ENCODE results near the gene NKX2-4. TPM values are rescaled to one million over a fixed set of nuclear protein-coding genes. Genes with fewer than 3 reads are reported as not detected.

NKX2-4 gene
- polyA plus RNA-seq, 2 donors, result not detected

DNA sequence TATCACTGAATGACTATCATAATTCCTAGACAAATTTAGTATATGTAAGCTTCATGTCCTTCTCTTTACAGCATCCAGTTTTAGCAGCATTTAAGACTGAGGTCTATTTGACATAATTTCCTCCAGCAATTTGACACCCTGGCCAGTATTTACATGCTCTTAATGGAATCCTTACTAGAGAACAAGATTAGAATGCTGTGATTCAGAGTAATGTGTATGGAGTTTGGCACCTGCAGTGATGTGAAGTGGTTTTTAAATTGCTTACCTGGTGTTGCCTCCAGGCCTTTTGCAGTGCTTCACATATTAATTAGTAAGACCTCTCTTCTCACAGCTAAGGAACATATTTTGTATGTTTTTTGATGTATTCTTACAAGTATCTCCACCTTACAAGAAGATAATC lies 9.8 kb downstream of the NKX2-4 start:
- H3K27ac ChIP-seq (ENCODE audit: low read depth in 2 of 2, low read length in 1 of 2), result no peak overlapping the region
- no peaks in the 10 kb centered on the region for H3K27me3 ChIP-seq (ENCODE audit: control insufficient read depth in 1 of 2, insufficient read depth in 2 of 2, low read length in 2 of 2)
- H3K4me3 ChIP-seq (ENCODE audit: low read depth in 1 of 2, low read length in 2 of 2), result no peak overlapping the region
- no peaks in the 10 kb centered on the region for H3K9me3 ChIP-seq (ENCODE audit: control insufficient read depth in 2 of 2, insufficient read depth in 1 of 2, low read depth in 1 of 2, low read length in 1 of 2)
- peaks cover 1 to 3% of the 10 kb centered on the region in 2 donors for H3K36me3 ChIP-seq (ENCODE audit: control insufficient read depth in 2 of 2, insufficient read depth in 2 of 2, low read length in 1 of 2)
- no peaks in the 10 kb centered on the region for H3K4me1 ChIP-seq (ENCODE audit: control insufficient read depth in 2 of 2, insufficient read depth in 2 of 2, low read length in 1 of 2)

DNA sequence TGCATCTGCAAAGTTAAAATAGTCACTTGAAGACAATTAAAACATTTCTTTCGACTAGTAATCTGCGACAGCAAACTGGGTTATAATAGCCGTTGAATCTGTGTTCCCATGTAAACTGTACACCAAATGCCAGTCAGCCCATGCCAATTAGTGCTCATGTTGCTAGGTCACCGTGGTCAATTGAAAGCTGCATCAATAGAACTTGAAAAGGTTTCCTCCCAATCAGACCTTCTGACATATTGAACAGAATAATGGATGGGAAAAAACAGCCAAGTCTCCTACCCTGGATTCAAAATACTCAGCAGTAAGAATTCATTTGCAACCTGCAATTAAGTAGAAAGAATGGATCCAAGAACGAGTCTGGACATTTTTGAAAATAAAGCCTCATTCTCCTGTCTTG lies 11.2 kb downstream of the NKX2-4 start:
- Histone ChIP-seq H3K9me3 (ENCODE audit: control insufficient read depth in 2 of 2, insufficient read depth in 1 of 2, low read depth in 1 of 2, low read length in 1 of 2) (no peaks in the 10 kb centered on the region), H3K36me3 (ENCODE audit: control insufficient read depth in 2 of 2, insufficient read depth in 2 of 2, low read length in 1 of 2) (peaks cover 3 to 4% of the 10 kb centered on the region in 2 donors), H3K27me3 (ENCODE audit: control insufficient read depth in 1 of 2, insufficient read depth in 2 of 2, low read length in 2 of 2) (no peaks in the 10 kb centered on the region), H3K27ac (ENCODE audit: low read depth in 2 of 2, low read length in 1 of 2) (no peak overlapping the region), H3K4me1 (ENCODE audit: control insufficient read depth in 2 of 2, insufficient read depth in 2 of 2, low read length in 1 of 2) (no peaks in the 10 kb centered on the region), H3K4me3 (ENCODE audit: low read depth in 1 of 2, low read length in 2 of 2) (no peak overlapping the region)
- WGBS, 2 donors, result 95 to 96% methylated on average over 5 of the region's 5 CpGs

DNA sequence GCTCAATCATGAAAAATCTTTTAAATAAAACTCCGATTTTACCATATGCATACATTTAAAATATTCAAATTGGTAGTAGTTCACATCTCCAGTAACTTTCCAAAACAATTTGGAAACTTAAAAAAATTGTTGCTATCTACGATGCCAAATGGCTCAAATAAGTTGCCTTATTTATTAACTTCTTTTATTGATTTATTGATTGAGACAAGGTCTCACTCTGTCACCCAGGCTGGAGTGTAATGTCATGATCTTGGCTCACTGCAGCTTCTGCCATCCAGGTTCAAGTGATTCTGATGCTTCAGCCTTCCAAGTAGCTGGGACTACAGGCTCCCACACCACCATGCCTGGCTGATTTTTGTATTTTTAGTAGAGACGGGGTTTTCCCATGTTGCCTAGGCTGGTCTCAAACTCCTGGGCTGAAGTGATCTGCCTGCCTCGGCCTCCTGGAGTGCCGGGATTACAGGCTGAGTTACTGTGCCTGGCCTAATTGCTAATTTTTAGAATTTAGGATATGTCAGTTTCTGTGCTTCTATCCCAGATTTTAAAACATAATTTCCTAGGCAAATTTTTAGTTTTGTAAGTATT lies 12.9 kb downstream of the NKX2-4 start:
- Histone ChIP-seq H3K27ac (ENCODE audit: low read depth in 2 of 2, low read length in 1 of 2) (no peak overlapping the region), H3K36me3 (ENCODE audit: control insufficient read depth in 2 of 2, insufficient read depth in 2 of 2, low read length in 1 of 2) (peaks cover 4 to 6% of the 10 kb centered on the region in 2 donors), H3K4me1 (ENCODE audit: control insufficient read depth in 2 of 2, insufficient read depth in 2 of 2, low read length in 1 of 2) (no peaks in the 10 kb centered on the region), H3K9me3 (ENCODE audit: control insufficient read depth in 2 of 2, insufficient read depth in 1 of 2, low read depth in 1 of 2, low read length in 1 of 2) (no peaks in the 10 kb centered on the region), H3K27me3 (ENCODE audit: control insufficient read depth in 1 of 2, insufficient read depth in 2 of 2, low read length in 2 of 2) (no peaks in the 10 kb centered on the region), H3K4me3 (ENCODE audit: low read depth in 1 of 2, low read length in 2 of 2) (no peak overlapping the region)
- 95 to 96% methylated on average over 5 of the region's 5 CpGs for WGBS, 2 donors

DNA sequence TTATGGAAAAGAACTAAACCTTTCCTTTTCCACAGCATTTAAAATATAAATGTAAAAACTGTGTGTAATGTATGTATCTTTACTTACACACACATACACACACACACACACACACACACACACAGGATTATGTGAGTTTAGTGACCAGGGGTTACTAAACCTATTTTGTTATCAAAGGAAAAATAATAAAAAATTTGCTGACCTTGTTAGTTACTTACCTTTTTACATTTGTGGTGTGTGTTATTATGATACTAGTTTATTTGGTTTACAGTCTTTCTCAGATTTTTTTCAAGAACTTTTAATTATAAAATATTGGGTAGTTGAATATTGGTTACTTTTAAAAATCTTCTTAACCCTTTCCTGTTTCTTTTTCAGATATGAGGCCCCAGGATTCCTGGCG lies 15.7 kb downstream of the NKX2-4 start:
- whole genome bisulfite sequencing, 2 donors, result 97 to 100% methylated on average over 1 of the region's 1 CpG

DNA sequence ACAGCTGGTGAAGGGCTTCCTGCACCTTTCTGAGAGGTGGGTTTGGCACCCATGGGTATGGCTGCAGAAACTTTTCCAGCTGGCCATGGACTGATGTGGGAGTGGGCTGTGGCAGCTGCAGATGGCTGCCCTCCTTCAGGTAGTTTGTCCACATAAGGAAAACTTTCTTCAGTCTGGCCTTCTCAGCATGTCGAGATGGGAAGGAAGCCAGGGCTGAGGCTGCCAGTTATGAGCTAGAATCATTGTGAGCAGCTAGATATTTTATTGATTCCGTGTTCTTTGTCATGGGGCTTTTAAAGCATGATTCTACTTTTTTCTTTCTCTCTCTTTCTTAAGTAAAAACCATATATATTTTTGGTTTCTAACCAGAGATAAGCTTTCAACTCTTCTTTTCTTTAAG lies 16.6 kb downstream of the NKX2-4 start:
- Histone ChIP-seq H3K9me3 (ENCODE audit: control insufficient read depth in 2 of 2, insufficient read depth in 1 of 2, low read depth in 1 of 2, low read length in 1 of 2) (no peaks in the 10 kb centered on the region), H3K4me1 (ENCODE audit: control insufficient read depth in 2 of 2, insufficient read depth in 2 of 2, low read length in 1 of 2) (no peaks in the 10 kb centered on the region), H3K4me3 (ENCODE audit: low read depth in 1 of 2, low read length in 2 of 2) (no peak overlapping the region), H3K27me3 (ENCODE audit: control insufficient read depth in 1 of 2, insufficient read depth in 2 of 2, low read length in 2 of 2) (no peaks in the 10 kb centered on the region), H3K27ac (ENCODE audit: low read depth in 2 of 2, low read length in 1 of 2) (no peak overlapping the region), H3K36me3 (ENCODE audit: control insufficient read depth in 2 of 2, insufficient read depth in 2 of 2, low read length in 1 of 2) (peaks cover 4 to 8% of the 10 kb centered on the region in 2 donors)
- 78 to 86% methylated on average over 2 of the region's 2 CpGs for WGBS, 2 donors

More for the DNA sequence above, 15.7 kb downstream of the NKX2-4 start:
- Histone ChIP-seq H3K27me3 (ENCODE audit: control insufficient read depth in 1 of 2, insufficient read depth in 2 of 2, low read length in 2 of 2) (no peaks in the 10 kb centered on the region), H3K4me1 (ENCODE audit: control insufficient read depth in 2 of 2, insufficient read depth in 2 of 2, low read length in 1 of 2) (no peaks in the 10 kb centered on the region), H3K4me3 (ENCODE audit: low read depth in 1 of 2, low read length in 2 of 2) (no peak overlapping the region), H3K27ac (ENCODE audit: low read depth in 2 of 2, low read length in 1 of 2) (no peak overlapping the region), H3K9me3 (ENCODE audit: control insufficient read depth in 2 of 2, insufficient read depth in 1 of 2, low read depth in 1 of 2, low read length in 1 of 2) (no peaks in the 10 kb centered on the region), H3K36me3 (ENCODE audit: control insufficient read depth in 2 of 2, insufficient read depth in 2 of 2, low read length in 1 of 2) (peaks cover 4 to 6% of the 10 kb centered on the region in 2 donors)

DNA sequence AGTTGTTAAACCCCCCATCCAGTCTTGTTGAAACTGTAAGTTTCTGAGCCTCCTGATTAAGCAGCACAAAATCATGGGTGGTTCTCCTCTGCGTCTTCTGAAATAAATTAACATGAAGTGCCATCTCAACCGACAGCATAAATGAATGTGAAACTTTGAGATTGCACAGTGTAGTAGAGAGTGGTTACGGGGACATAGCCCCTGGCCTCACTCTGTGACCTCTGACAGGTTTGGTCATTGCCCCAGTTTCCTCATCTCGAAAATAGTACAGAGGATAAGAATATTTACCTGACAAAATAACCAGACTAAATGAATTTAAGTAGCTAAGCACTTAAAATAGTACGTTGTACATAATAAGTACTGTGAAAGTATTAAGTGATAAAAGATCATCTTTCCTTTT lies 19.1 kb downstream of the NKX2-4 start:
- Histone ChIP-seq H3K36me3 (ENCODE audit: control insufficient read depth in 2 of 2, insufficient read depth in 2 of 2, low read length in 1 of 2) (peaks cover 4 to 8% of the 10 kb centered on the region in 2 donors), H3K9me3 (ENCODE audit: control insufficient read depth in 2 of 2, insufficient read depth in 1 of 2, low read depth in 1 of 2, low read length in 1 of 2) (no peaks in the 10 kb centered on the region), H3K4me3 (ENCODE audit: low read depth in 1 of 2, low read length in 2 of 2) (no peak overlapping the region), H3K4me1 (ENCODE audit: control insufficient read depth in 2 of 2, insufficient read depth in 2 of 2, low read length in 1 of 2) (no peaks in the 10 kb centered on the region), H3K27me3 (ENCODE audit: control insufficient read depth in 1 of 2, insufficient read depth in 2 of 2, low read length in 2 of 2) (no peaks in the 10 kb centered on the region), H3K27ac (ENCODE audit: low read depth in 2 of 2, low read length in 1 of 2) (no peak overlapping the region)
- 92 to 95% methylated on average over 5 of the region's 5 CpGs for WGBS, 2 donors

DNA sequence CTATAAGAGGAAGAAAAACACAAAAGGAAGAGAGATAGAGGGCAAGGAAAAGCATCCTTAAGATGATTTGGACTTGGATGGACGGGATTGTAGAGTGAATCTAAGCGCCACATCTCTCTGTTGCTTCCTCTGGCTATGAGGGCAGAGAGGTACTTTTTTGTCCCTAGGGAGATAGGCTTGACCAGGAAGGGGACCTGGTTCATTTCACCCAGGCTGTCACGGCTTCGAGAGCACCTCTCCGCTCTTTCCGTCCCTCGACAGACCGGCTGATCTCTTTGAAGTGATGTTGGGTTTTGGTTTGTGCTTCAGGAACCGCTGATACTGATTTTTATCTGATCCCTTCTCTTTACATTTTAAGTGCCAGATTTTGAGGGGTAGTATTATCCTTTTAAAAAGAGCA lies 19.6 kb downstream of the NKX2-4 start:
- Histone ChIP-seq H3K36me3 (ENCODE audit: control insufficient read depth in 2 of 2, insufficient read depth in 2 of 2, low read length in 1 of 2) (peaks cover 4 to 8% of the 10 kb centered on the region in 2 donors), H3K27ac (ENCODE audit: low read depth in 2 of 2, low read length in 1 of 2) (no peak overlapping the region), H3K4me1 (ENCODE audit: control insufficient read depth in 2 of 2, insufficient read depth in 2 of 2, low read length in 1 of 2) (no peaks in the 10 kb centered on the region), H3K27me3 (ENCODE audit: control insufficient read depth in 1 of 2, insufficient read depth in 2 of 2, low read length in 2 of 2) (no peaks in the 10 kb centered on the region), H3K4me3 (ENCODE audit: low read depth in 1 of 2, low read length in 2 of 2) (no peak overlapping the region), H3K9me3 (ENCODE audit: control insufficient read depth in 2 of 2, insufficient read depth in 1 of 2, low read depth in 1 of 2, low read length in 1 of 2) (no peaks in the 10 kb centered on the region)
- 96% methylated on average over 9 of the region's 9 CpGs for whole genome bisulfite sequencing, 2 donors

DNA sequence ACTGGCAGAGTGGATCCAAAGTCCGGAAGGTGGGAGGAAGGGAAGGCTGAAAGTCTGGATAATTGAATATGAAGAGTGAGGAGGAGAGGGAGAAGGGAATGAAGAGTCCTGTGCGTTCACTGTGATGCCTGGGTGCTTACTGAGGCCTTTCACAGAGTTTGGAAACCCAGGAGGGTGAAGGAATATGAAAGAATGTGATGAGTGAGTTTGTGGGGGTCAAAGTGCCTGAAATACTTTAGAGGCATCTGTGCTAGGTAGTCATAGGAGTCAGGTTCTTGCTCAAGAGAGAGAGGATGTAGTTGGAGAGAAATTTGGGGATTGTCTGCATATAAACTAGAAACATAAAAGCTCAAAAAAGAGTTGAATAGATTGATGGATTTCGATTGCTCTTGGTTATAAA lies 20.7 kb downstream of the NKX2-4 start:
- H3K27me3 ChIP-seq (ENCODE audit: control insufficient read depth in 1 of 2, insufficient read depth in 2 of 2, low read length in 2 of 2), result no peaks in the 10 kb centered on the region
- H3K4me3 ChIP-seq (ENCODE audit: low read depth in 1 of 2, low read length in 2 of 2), result no peak overlapping the region
- 93 to 97% methylated on average over 3 of the region's 3 CpGs for WGBS, 2 donors

DNA sequence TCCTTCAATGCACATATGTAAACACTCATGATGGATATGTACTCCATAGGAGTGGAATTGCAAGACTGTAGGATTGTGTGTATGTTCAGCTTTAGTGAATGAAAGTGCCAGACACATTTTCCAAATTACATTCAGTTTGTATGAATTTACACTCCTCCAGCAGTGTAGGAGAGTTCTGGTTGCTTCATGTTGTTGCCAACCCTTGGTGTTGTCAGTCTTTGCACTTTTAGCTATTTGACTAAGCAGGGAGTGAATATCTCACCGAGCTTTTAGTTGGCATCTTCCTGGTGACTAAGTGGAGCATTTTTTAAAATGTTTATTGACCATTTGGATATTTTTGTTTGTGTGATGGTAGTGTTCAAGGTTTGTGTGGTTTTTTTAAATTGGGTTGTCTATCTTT lies 23.9 kb downstream of the NKX2-4 start:
- H3K4me1 ChIP-seq (ENCODE audit: control insufficient read depth in 2 of 2, insufficient read depth in 2 of 2, low read length in 1 of 2), result no peaks in the 10 kb centered on the region
- peaks cover 0 to 5% of the 10 kb centered on the region in 2 donors for H3K36me3 ChIP-seq (ENCODE audit: control insufficient read depth in 2 of 2, insufficient read depth in 2 of 2, low read length in 1 of 2)
- H3K4me3 ChIP-seq (ENCODE audit: low read depth in 1 of 2, low read length in 2 of 2), result no peak overlapping the region
- 71 to 73% methylated on average over 1 of the region's 1 CpG for WGBS, 2 donors
- no peaks in the 10 kb centered on the region for H3K9me3 ChIP-seq (ENCODE audit: control insufficient read depth in 2 of 2, insufficient read depth in 1 of 2, low read depth in 1 of 2, low read length in 1 of 2)
- no peak overlapping the region for H3K27ac ChIP-seq (ENCODE audit: low read depth in 2 of 2, low read length in 1 of 2)
- H3K27me3 ChIP-seq (ENCODE audit: control insufficient read depth in 1 of 2, insufficient read depth in 2 of 2, low read length in 2 of 2), result no peaks in the 10 kb centered on the region

More for the DNA sequence above, 20.7 kb downstream of the NKX2-4 start:
- Histone ChIP-seq H3K27ac (ENCODE audit: low read depth in 2 of 2, low read length in 1 of 2) (no peak overlapping the region), H3K9me3 (ENCODE audit: control insufficient read depth in 2 of 2, insufficient read depth in 1 of 2, low read depth in 1 of 2, low read length in 1 of 2) (no peaks in the 10 kb centered on the region), H3K4me1 (ENCODE audit: control insufficient read depth in 2 of 2, insufficient read depth in 2 of 2, low read length in 1 of 2) (no peaks in the 10 kb centered on the region), H3K36me3 (ENCODE audit: control insufficient read depth in 2 of 2, insufficient read depth in 2 of 2, low read length in 1 of 2) (peaks cover 0 to 8% of the 10 kb centered on the region in 2 donors)

DNA sequence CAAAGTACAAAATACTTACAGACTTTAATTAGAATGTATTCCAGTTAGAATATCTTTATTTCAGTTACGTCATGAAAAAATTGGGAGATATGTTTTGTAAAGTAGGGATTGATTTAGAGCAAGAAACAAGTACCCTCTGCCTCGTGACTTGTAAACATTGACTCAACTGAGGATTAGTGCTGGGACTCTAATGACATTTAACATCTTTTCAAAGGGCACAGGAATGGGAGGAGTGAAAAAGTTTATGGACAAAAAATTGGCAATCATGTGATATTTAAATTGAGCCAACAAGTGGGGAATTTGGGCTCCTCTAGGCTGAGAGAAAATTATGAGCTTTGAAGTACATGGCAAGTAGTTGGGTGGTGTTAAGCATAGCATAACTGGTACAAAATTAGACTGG lies 25.3 kb downstream of the NKX2-4 start:
- Histone ChIP-seq H3K4me3 (ENCODE audit: low read depth in 1 of 2, low read length in 2 of 2) (no peak overlapping the region), H3K4me1 (ENCODE audit: control insufficient read depth in 2 of 2, insufficient read depth in 2 of 2, low read length in 1 of 2) (no peaks in the 10 kb centered on the region), H3K36me3 (ENCODE audit: control insufficient read depth in 2 of 2, insufficient read depth in 2 of 2, low read length in 1 of 2) (peaks cover 0 to 2% of the 10 kb centered on the region in 2 donors), H3K27ac (ENCODE audit: low read depth in 2 of 2, low read length in 1 of 2) (no peak overlapping the region), H3K27me3 (ENCODE audit: control insufficient read depth in 1 of 2, insufficient read depth in 2 of 2, low read length in 2 of 2) (no peaks in the 10 kb centered on the region), H3K9me3 (ENCODE audit: control insufficient read depth in 2 of 2, insufficient read depth in 1 of 2, low read depth in 1 of 2, low read length in 1 of 2) (no peaks in the 10 kb centered on the region)
- 66 to 79% methylated on average over 2 of the region's 2 CpGs for WGBS, 2 donors
